ENCODE measurements around the gene NACC2.

NACC2 gene

GRCh38 chr9:136092741-136093140 lies 2.3 kb downstream of the NACC2 start:
- H3K4me1 ChIP-seq (ENCODE audit: control extremely low read depth in 1 of 4, control insufficient read depth in 4 of 4, insufficient read depth in 4 of 4, low read length in 3 of 4) = peaks cover 3 to 60% (median 50%) of the 10 kb centered on the region in 4 experiments

DNA sequence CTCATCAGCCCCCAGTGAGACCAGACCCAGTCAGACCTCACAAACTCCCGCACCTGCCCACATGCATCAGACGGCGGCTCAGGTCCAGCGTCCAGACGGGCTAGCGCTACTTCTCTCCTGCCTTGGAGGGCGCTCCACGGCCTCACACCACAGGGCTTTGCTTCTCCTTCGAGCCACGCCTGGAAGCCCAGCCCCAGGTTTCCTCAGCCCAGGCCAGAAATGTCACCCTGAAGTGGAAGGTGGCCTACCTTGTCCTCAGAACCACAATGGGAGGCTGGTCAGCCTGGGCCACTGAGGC lies 2.8 kb downstream of the NACC2 start:
- no peak for DNase-seq
- Histone ChIP-seq H3K4me3 (ENCODE audit: control insufficient read depth in 1 of 7, extremely low read depth in 1 of 7, insufficient read depth in 4 of 7, low read depth in 2 of 7, low read length in 6 of 7) (no peak overlapping the region), H3K27ac (ENCODE audit: insufficient read depth in 1 of 2, low read depth in 1 of 2, low read length in 2 of 2, poor library complexity in 1 of 2, severe bottlenecking in 2 of 2) (no peak overlapping the region), H3K36me3 (ENCODE audit: control insufficient read depth in 4 of 4, insufficient read depth in 4 of 4, low read length in 3 of 4) (peaks cover 0 to 6% (median 0%) of the 10 kb centered on the region in 4 experiments), H3K4me1 (ENCODE audit: control extremely low read depth in 1 of 4, control insufficient read depth in 4 of 4, insufficient read depth in 4 of 4, low read length in 3 of 4) (peaks cover 3 to 62% (median 50%) of the 10 kb centered on the region in 4 experiments), H3K9me3 (ENCODE audit: control extremely low read depth in 1 of 5, control insufficient read depth in 4 of 5, insufficient read depth in 2 of 5, low read depth in 1 of 5, low read length in 4 of 5) (no peaks in the 10 kb centered on the region), H3K27me3 (replicated peaks in 2 of 5; ENCODE audit: control insufficient read depth in 4 of 5, insufficient read depth in 5 of 5, low read length in 4 of 5) (no peaks in the 10 kb centered on the region)
- CTCF ChIA-PET = interaction anchor here (0.8 to 3.4 kb wide), 4 partner anchors 14 to 124 kb away, joined by 3 to 36 read pairs (median 16); no protein-coding TSS in a partner anchor
- POLR2A ChIA-PET = no interaction called here
- WGBS (ENCODE audit: insufficient coverage) = 95% methylated on average over 10 of the region's 10 CpGs

More at GRCh38 chr9:136092741-136093140, 2.3 kb downstream of the NACC2 start:
- ChIA-PET POLR2A (no interaction called here), CTCF (interaction anchor here (0.8 to 3.2 kb wide), 4 partner anchors 14 to 125 kb away, joined by 3 to 17 read pairs (median 8); no protein-coding TSS in a partner anchor)
- 91% methylated on average over 9 of the region's 9 CpGs for WGBS (ENCODE audit: insufficient coverage)
- Histone ChIP-seq H3K4me3 (ENCODE audit: control insufficient read depth in 1 of 7, extremely low read depth in 1 of 7, insufficient read depth in 4 of 7, low read depth in 2 of 7, low read length in 6 of 7) (no peak overlapping the region), H3K27ac (ENCODE audit: insufficient read depth in 1 of 2, low read depth in 1 of 2, low read length in 2 of 2, poor library complexity in 1 of 2, severe bottlenecking in 2 of 2) (no peak overlapping the region), H3K27me3 (replicated peaks in 2 of 5; ENCODE audit: control insufficient read depth in 4 of 5, insufficient read depth in 5 of 5, low read length in 4 of 5) (no peaks in the 10 kb centered on the region), H3K9me3 (ENCODE audit: control extremely low read depth in 1 of 5, control insufficient read depth in 4 of 5, insufficient read depth in 2 of 5, low read depth in 1 of 5, low read length in 4 of 5) (no peaks in the 10 kb centered on the region), H3K36me3 (ENCODE audit: control insufficient read depth in 4 of 4, insufficient read depth in 4 of 4, low read length in 3 of 4) (peaks cover 0 to 6% (median 0%) of the 10 kb centered on the region in 4 experiments)
- DNase-seq = no peak

GRCh38 chr9:136091582-136092352 lies 3.3 kb downstream of the NACC2 start:
- ChIA-PET CTCF (interaction anchor here (0.8 to 3.4 kb wide), 5 partner anchors 14 to 124 kb away, joined by 3 to 36 read pairs (median 16); no protein-coding TSS in a partner anchor), POLR2A (interaction anchor here (1.0 kb wide), 1 partner anchor 17 kb away, joined by 3 read pairs; no protein-coding TSS in a partner anchor)
- Histone ChIP-seq H3K9me3 (ENCODE audit: control extremely low read depth in 1 of 5, control insufficient read depth in 4 of 5, insufficient read depth in 2 of 5, low read depth in 1 of 5, low read length in 4 of 5) (no peaks in the 10 kb centered on the region), H3K36me3 (ENCODE audit: control insufficient read depth in 4 of 4, insufficient read depth in 4 of 4, low read length in 3 of 4) (peaks cover 0 to 6% (median 0%) of the 10 kb centered on the region in 4 experiments), H3K4me3 (ENCODE audit: control insufficient read depth in 1 of 7, extremely low read depth in 1 of 7, insufficient read depth in 4 of 7, low read depth in 2 of 7, low read length in 6 of 7) (no peak overlapping the region), H3K27me3 (replicated peaks in 2 of 5; ENCODE audit: control insufficient read depth in 4 of 5, insufficient read depth in 5 of 5, low read length in 4 of 5) (no peaks in the 10 kb centered on the region), H3K27ac (ENCODE audit: insufficient read depth in 1 of 2, low read depth in 1 of 2, low read length in 2 of 2, poor library complexity in 1 of 2, severe bottlenecking in 2 of 2) (no peak overlapping the region), H3K4me1 (ENCODE audit: control extremely low read depth in 1 of 4, control insufficient read depth in 4 of 4, insufficient read depth in 4 of 4, low read length in 3 of 4) (peaks cover 3 to 67% (median 54%) of the 10 kb centered on the region in 4 experiments)
- no peak for DNase-seq
- WGBS (ENCODE audit: insufficient coverage) = 95% methylated on average over 17 of the region's 20 CpGs

GRCh38 chr9:136090768-136091581 lies 4.1 kb downstream of the NACC2 start:
- Histone ChIP-seq H3K27ac (ENCODE audit: insufficient read depth in 1 of 2, low read depth in 1 of 2, low read length in 2 of 2, poor library complexity in 1 of 2, severe bottlenecking in 2 of 2) (no peak overlapping the region), H3K27me3 (replicated peaks in 2 of 5; ENCODE audit: control insufficient read depth in 4 of 5, insufficient read depth in 5 of 5, low read length in 4 of 5) (no peaks in the 10 kb centered on the region), H3K4me1 (ENCODE audit: control extremely low read depth in 1 of 4, control insufficient read depth in 4 of 4, insufficient read depth in 4 of 4, low read length in 3 of 4) (peaks cover 3 to 70% (median 52%) of the 10 kb centered on the region in 4 experiments), H3K9me3 (ENCODE audit: control extremely low read depth in 1 of 5, control insufficient read depth in 4 of 5, insufficient read depth in 2 of 5, low read depth in 1 of 5, low read length in 4 of 5) (no peaks in the 10 kb centered on the region), H3K4me3 (ENCODE audit: control insufficient read depth in 1 of 7, extremely low read depth in 1 of 7, insufficient read depth in 4 of 7, low read depth in 2 of 7, low read length in 6 of 7) (no peak overlapping the region), H3K36me3 (ENCODE audit: control insufficient read depth in 4 of 4, insufficient read depth in 4 of 4, low read length in 3 of 4) (peaks cover 0 to 6% (median 0%) of the 10 kb centered on the region in 4 experiments)
- ChIA-PET POLR2A (interaction anchor here (1.0 kb wide), 1 partner anchor 18 kb away, joined by 3 read pairs; no protein-coding TSS in a partner anchor), CTCF (interaction anchor here (0.6 to 3.4 kb wide), 10 partner anchors 9 to 226 kb away, joined by 3 to 36 read pairs (median 6); no protein-coding TSS in a partner anchor)
- WGBS (ENCODE audit: insufficient coverage) = 95% methylated on average over 18 of the region's 22 CpGs
- DNase-seq = no peak

GRCh38 chr9:136090056-136090735 lies 4.9 kb downstream of the NACC2 start:
- Histone ChIP-seq H3K36me3 (ENCODE audit: control insufficient read depth in 4 of 4, insufficient read depth in 4 of 4, low read length in 3 of 4) (peaks cover 0 to 6% (median 0%) of the 10 kb centered on the region in 4 experiments), H3K4me3 (ENCODE audit: control insufficient read depth in 1 of 7, extremely low read depth in 1 of 7, insufficient read depth in 4 of 7, low read depth in 2 of 7, low read length in 6 of 7) (peak overlapping the region in 1 of 7 experiments; percentile 5), H3K27ac (ENCODE audit: insufficient read depth in 1 of 2, low read depth in 1 of 2, low read length in 2 of 2, poor library complexity in 1 of 2, severe bottlenecking in 2 of 2) (no peak overlapping the region), H3K27me3 (replicated peaks in 2 of 5; ENCODE audit: control insufficient read depth in 4 of 5, insufficient read depth in 5 of 5, low read length in 4 of 5) (no peaks in the 10 kb centered on the region), H3K9me3 (ENCODE audit: control extremely low read depth in 1 of 5, control insufficient read depth in 4 of 5, insufficient read depth in 2 of 5, low read depth in 1 of 5, low read length in 4 of 5) (no peaks in the 10 kb centered on the region), H3K4me1 (ENCODE audit: control extremely low read depth in 1 of 4, control insufficient read depth in 4 of 4, insufficient read depth in 4 of 4, low read length in 3 of 4) (peaks cover 3 to 66% (median 49%) of the 10 kb centered on the region in 4 experiments)
- 68% methylated on average over 8 of the region's 9 CpGs for WGBS (ENCODE audit: insufficient coverage)
- DNase-seq = peak in 2 of 3 donors; percentile 55 to 62
- CTCF ChIA-PET = interaction anchor here (0.6 to 3.4 kb wide), 15 partner anchors 8 to 304 kb away, joined by 3 to 36 read pairs (median 4); no protein-coding TSS in a partner anchor
- POLR2A ChIA-PET = interaction anchor here (0.6 kb wide), 1 partner anchor 111 kb away, joined by 5 read pairs; no protein-coding TSS in a partner anchor

- H3K4me1 ChIP-seq (ENCODE audit: control extremely low read depth in 1 of 4, control insufficient read depth in 4 of 4, insufficient read depth in 4 of 4, low read length in 3 of 4) = peaks cover 3 to 68% (median 51%) of the 10 kb centered on the region in 4 experiments
- ChIA-PET POLR2A (interaction anchor here (0.6 kb wide), 2 partner anchors 98 to 111 kb away, joined by 3 to 5 read pairs; no protein-coding TSS in a partner anchor), CTCF (interaction anchor here (0.6 to 3.4 kb wide), 14 partner anchors 8 to 304 kb away, joined by 3 to 36 read pairs (median 4); no protein-coding TSS in a partner anchor)
- peak in 2 of 3 donors; percentile 61 to 62 for DNase-seq
- H3K4me3 ChIP-seq (ENCODE audit: control insufficient read depth in 1 of 7, extremely low read depth in 1 of 7, insufficient read depth in 4 of 7, low read depth in 2 of 7, low read length in 6 of 7) = peak overlapping the region in 3 of 7 experiments; percentile 40 to 57 (median 48)
- H3K27me3 ChIP-seq (replicated peaks in 2 of 5; ENCODE audit: control insufficient read depth in 4 of 5, insufficient read depth in 5 of 5, low read length in 4 of 5) = no peaks in the 10 kb centered on the region
- peak overlapping the region in 1 of 2 experiments; percentile 43 for H3K27ac ChIP-seq (ENCODE audit: insufficient read depth in 1 of 2, low read depth in 1 of 2, low read length in 2 of 2, poor library complexity in 1 of 2, severe bottlenecking in 2 of 2)
- no CpG with 5 or more reads among the region's 3 CpGs for WGBS (ENCODE audit: insufficient coverage)
- H3K36me3 ChIP-seq (ENCODE audit: control insufficient read depth in 4 of 4, insufficient read depth in 4 of 4, low read length in 3 of 4) = peaks cover 0 to 6% (median under 1%) of the 10 kb centered on the region in 4 experiments
- no peaks in the 10 kb centered on the region for H3K9me3 ChIP-seq (ENCODE audit: control extremely low read depth in 1 of 5, control insufficient read depth in 4 of 5, insufficient read depth in 2 of 5, low read depth in 1 of 5, low read length in 4 of 5)
Measured at GRCh38 chr9:136089697-136090045, 5.4 kb downstream of the NACC2 start.

All from common myeloid progenitor, CD34-positive (primary cell).